Endothelial cell of umbilical vein (primary cell): ENCODE results near the gene GRIA4. TPM values are rescaled to one million over a fixed set of nuclear protein-coding genes. Genes with fewer than 3 reads are reported as not detected.

Experiments used
- BruUV-seq: library from RNA; stranded (reverse); fragments of 400-500 nt; replicated peaks from 2 replicates; lab custom pipeline; 2021; lab: Mats Ljungman, UMichigan
- CTCF ChIA-PET: fragments of 300-600, 350-600 bp; sonication (Branson Sonifier 250); formaldehyde crosslinking; loops from one replicate; lab custom pipeline; 2021; ENCODE audit warnings: antibody characterized with exemption, inconsistent platforms; lab: Charles Lee
- POLR2A ChIA-PET: fragments of 300-600, 350-600 bp; sonication (Branson Sonifier 250); formaldehyde crosslinking; loops from one replicate; lab custom pipeline; 2021; ENCODE audit warnings: antibody characterized with exemption, inconsistent platforms; lab: Charles Lee
- DNase-seq: peaks from one replicate; pipeline ENCODE4 v3.0.0-alpha.2; 2011; ENCODE audit warnings: low read depth, low spot score
- FAIRE-seq: peaks from 2 replicates; lab custom pipeline; 2011; peaks lifted over from hg19 to GRCh38; lab: Jason Lieb, UNC
- H2AFZ ChIP-seq: 2 replicates; pipeline ENCODE4 v1.6.0; 2012; ENCODE audit warnings: low read depth, low read length, control low read depth, inconsistent platforms
- H3K27ac ChIP-seq: 2 replicates; pipeline ENCODE4 v1.5.1; 2011; ENCODE audit warnings: low read depth, mild to moderate bottlenecking, control low read depth, low read length, moderate library complexity; ENCODE audit not compliant: insufficient read depth
- H3K27me3 ChIP-seq, 2 experiments: 2 replicates each; pipeline versions ENCODE4 v1.6.0 to v1.6.1; 2011; ENCODE audit warnings: low read length in 2 of 2, mixed read lengths in 1 of 2; ENCODE audit not compliant: control insufficient read depth in 2 of 2, insufficient read depth in 2 of 2
- H3K36me3 ChIP-seq, 2 experiments: 2 replicates in 1 of 2; 3 replicates in 1 of 2; pipeline ENCODE4 v1.5.1; 2011; ENCODE audit warnings: low read length in 2 of 2, mild to moderate bottlenecking in 1 of 2, moderate library complexity in 1 of 2; ENCODE audit not compliant: control insufficient read depth in 2 of 2, insufficient read depth in 2 of 2; ENCODE audit errors: extremely low read depth in 1 of 2
- H3K4me1 ChIP-seq: 3 replicates; pipeline ENCODE4 v1.5.1; 2011; ENCODE audit warnings: mild to moderate bottlenecking, low read length; ENCODE audit not compliant: control insufficient read depth, insufficient read depth; ENCODE audit errors: extremely low read depth
- H3K4me2 ChIP-seq: 2 replicates; pipeline ENCODE4 v1.6.1; 2011; ENCODE audit warnings: low read length, control low read depth, mixed read lengths; ENCODE audit not compliant: insufficient read depth
- H3K4me3 ChIP-seq, 3 experiments: fragments of 200-600 bp in 1 of 3; sonication (generic), shearing (Covaris generic) in 1 of 3; replicated peaks in 1 of 3; 2 replicates each; pipeline ENCODE4 v1.5.1; 2011 to 2016; ENCODE audit warnings: control low read depth in 3 of 3, low read length in 3 of 3, mild to moderate bottlenecking in 2 of 3, inconsistent platforms in 1 of 3, low read depth in 1 of 3, moderate library complexity in 1 of 3; ENCODE audit not compliant: insufficient read depth in 1 of 3
- H3K79me2 ChIP-seq: 2 replicates; pipeline ENCODE4 v1.6.0; 2012; ENCODE audit warnings: low read length, inconsistent platforms; ENCODE audit not compliant: control insufficient read depth, insufficient read depth
- H3K9ac ChIP-seq: replicated peaks from 2 replicates; pipeline ENCODE3; 2011; ENCODE audit warnings: low read length, control low read depth; ENCODE audit not compliant: insufficient read depth; ENCODE audit errors: extremely low read depth
- H3K9me1 ChIP-seq: replicated peaks from 3 replicates; pipeline ENCODE4 v1.6.0; 2011; ENCODE audit warnings: mild to moderate bottlenecking, low read length; ENCODE audit not compliant: control insufficient read depth, insufficient read depth; ENCODE audit errors: extremely low read depth
- H3K9me3 ChIP-seq: replicated peaks from 2 replicates; pipeline ENCODE4 v1.5.1; 2012; ENCODE audit warnings: low read length, inconsistent platforms; ENCODE audit not compliant: control insufficient read depth, insufficient read depth
- H4K20me1 ChIP-seq: replicated peaks from 2 replicates; pipeline ENCODE3; 2011; ENCODE audit warnings: mild to moderate bottlenecking, low read length; ENCODE audit not compliant: control insufficient read depth, insufficient read depth; ENCODE audit errors: extremely low read depth
- CTCF ChIP-seq, 2 donors: IDR thresholded peaks; 1 replicate in 1 of 2; 2 replicates in 1 of 2; pipeline ENCODE4 v1.5.1; 2011; ENCODE audit warnings: low read length in 2 of 2, mild to moderate bottlenecking in 2 of 2, moderate library complexity in 2 of 2, control low read depth in 1 of 2, inconsistent platforms in 1 of 2, low read depth in 1 of 2; ENCODE audit not compliant: insufficient read depth in 1 of 2; ENCODE audit errors: extremely low read depth in 1 of 2
- EZH2 ChIP-seq: IDR thresholded peaks from 2 replicates; pipeline ENCODE4 v1.6.1; 2012; ENCODE audit warnings: borderline replicate concordance, low read depth, mild to moderate bottlenecking, moderate library complexity, low read length, inconsistent platforms; ENCODE audit not compliant: severe bottlenecking
- FOS ChIP-seq: IDR thresholded peaks from 2 replicates; pipeline ENCODE4 v1.6.1; 2011; ENCODE audit warnings: mild to moderate bottlenecking, low read length, moderate library complexity, borderline replicate concordance; ENCODE audit not compliant: insufficient read depth
- GATA2 ChIP-seq: IDR thresholded peaks from 2 replicates; pipeline ENCODE4 v1.7.0; 2011; ENCODE audit warnings: low read depth, mild to moderate bottlenecking, moderate library complexity, mixed read lengths, low read length; ENCODE audit not compliant: insufficient read length, insufficient read depth
- POLR2AphosphoS5 ChIP-seq: IDR thresholded peaks from 2 replicates; pipeline ENCODE4 v1.6.1; 2012; ENCODE audit warnings: low read depth, mild to moderate bottlenecking, control low read depth, low read length, moderate library complexity; ENCODE audit not compliant: insufficient read depth
- dilution Hi-C: fragments of 300-500 bp; cut with MboI; formaldehyde crosslinking; loops from one replicate; pipeline ENCODE4 v1.15.0; 2019; ENCODE audit warnings: low sequenced_read_pairs; ENCODE audit not compliant: extremely low pct_ligation_motif_present
- intact Hi-C: fragments of 100-400 bp; cut with micrococcal nuclease; formaldehyde crosslinking; loops from one replicate; pipeline ENCODE4 v1.10.0; 2022
- polyA plus RNA-seq, 4 experiments: library from polyadenylated mRNA; depleted of rRNA in 3 of 4; stranded (reverse) in 3 of 4; unstranded in 1 of 4; fragments of >200 nt; gene quantifications; 2 replicates each; pipeline versions ENCODE4 v1.2.1 to v1.2.3, GENCODE V29; 2011 to 2012; ENCODE audit warnings: missing spikeins in 1 of 4
- total RNA-seq: library from RNA; stranded (reverse); gene quantifications from 2 replicates; pipeline ENCODE4 v1.2.3, GENCODE V29; 2021
- TF ChIP-seq, protein P1 (sequence below): IDR thresholded peaks from 2 replicates; pipeline ENCODE4 v1.6.1; 2011; ENCODE audit not compliant: insufficient read depth, insufficient read length

The GRIA4 gene
- total and polyA plus RNA-seq, 2 donors (not counting 3 experiments of a cell fraction or from before 2014, with no cell fraction given), result not detected

GRCh38 chr11:105986554-105986953, 376.7 kb downstream of the GRIA4 start:
- H3K4me1 ChIP-seq, result no peaks in the 10 kb centered on the region
- no peak overlapping the region for H3K9ac ChIP-seq
- no peak for DNase-seq
- BruUV-seq, result no TSS peak
- no peak for TF ChIP-seq GATA2
- TF ChIP-seq FOS, result no peak
- TF ChIP-seq, protein P1, sequence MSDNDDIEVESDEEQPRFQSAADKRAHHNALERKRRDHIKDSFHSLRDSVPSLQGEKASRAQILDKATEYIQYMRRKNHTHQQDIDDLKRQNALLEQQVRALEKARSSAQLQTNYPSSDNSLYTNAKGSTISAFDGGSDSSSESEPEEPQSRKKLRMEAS, result no peak
- TF ChIP-seq EZH2, result no peak
- TF ChIP-seq CTCF (IDR thresholded peaks at IDR 0.05; ENCODE audit: extremely low read depth in 1 of 2, insufficient read depth in 1 of 2, low read depth in 1 of 2, low read length in 2 of 2), result no peak
- TF ChIP-seq POLR2AphosphoS5, result no peak
- dilution Hi-C loops (no loop called here), intact Hi-C loops (no loop called here)
- H3K79me2 ChIP-seq, result no peaks in the 10 kb centered on the region
- H4K20me1 ChIP-seq, result no peaks in the 10 kb centered on the region
- CTCF ChIA-PET, result interaction anchor here (1.2 kb wide), 1 partner anchor 13 kb away, joined by 3 read pairs; no protein-coding TSS in a partner anchor
- no peaks in the 10 kb centered on the region for H3K36me3 ChIP-seq
- peaks cover 1 to 10% of the 10 kb centered on the region in 2 experiments for H3K27me3 ChIP-seq
- H2AFZ ChIP-seq, result no peak overlapping the region
- no peaks in the 10 kb centered on the region for H3K9me3 ChIP-seq
- H3K4me3 ChIP-seq, result no peak overlapping the region
- POLR2A ChIA-PET, result no interaction called here
- no peaks in the 10 kb centered on the region for H3K9me1 ChIP-seq
- no peak overlapping the region for H3K27ac ChIP-seq
- H3K4me2 ChIP-seq, result no peak overlapping the region
- FAIRE-seq, result no peak
